NCI-H345 (cell line): ENCODE data around the gene TAGLN3.

Source experiments
- DNase-seq: peaks from one replicate; lab custom pipeline; 2025; lab: John Stamatoyannopoulos, UW

The TAGLN3 gene

DNA sequence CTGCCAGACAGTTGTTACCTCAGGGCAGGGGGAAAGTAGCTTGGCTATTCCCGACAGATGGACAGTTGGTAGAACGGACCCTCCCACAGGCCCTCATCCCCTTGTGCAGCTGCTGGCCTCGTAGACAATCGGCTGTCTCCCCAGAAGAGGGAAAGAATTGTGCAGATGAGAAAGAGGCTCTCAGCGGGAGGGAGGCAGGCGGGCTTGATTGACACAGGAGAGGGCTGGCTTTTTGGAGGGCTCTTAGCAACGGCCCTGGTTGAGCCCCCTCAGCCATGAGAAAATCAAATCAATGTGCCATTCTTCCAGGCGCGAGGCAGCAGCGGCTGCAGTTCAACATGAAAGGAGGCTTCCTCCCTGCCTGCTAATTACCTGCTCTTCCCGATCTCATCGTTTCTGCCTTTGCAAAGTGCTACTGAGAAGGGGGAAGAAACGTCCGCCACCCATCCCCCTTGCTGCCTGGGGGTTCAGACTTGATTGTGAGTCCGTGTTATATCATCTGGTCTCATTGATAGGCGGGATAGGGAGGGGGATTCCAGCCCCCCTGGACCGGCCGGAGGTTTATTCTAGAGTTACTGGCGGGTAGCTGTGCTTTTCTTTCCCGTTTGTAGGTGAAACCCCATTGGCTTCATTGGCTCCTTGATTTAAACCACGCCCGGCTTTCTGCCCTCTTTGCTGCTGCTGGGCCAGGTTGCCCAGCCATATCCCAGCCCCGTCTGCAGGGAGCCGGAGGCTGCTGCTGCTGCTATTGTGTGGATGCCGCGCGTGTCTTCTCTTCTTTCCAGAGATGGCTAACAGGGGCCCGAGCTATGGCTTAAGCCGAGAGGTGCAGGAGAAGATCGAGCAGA, at the start of gene TAGLN3:
Gene TAGLN3, plus strand, starts transcription at position 287 of the 848 bp plus-strand sequence. Its CDS starts 501 bp downstream, at position 788.
- DNase-seq, result peak; percentile 79

DNA sequence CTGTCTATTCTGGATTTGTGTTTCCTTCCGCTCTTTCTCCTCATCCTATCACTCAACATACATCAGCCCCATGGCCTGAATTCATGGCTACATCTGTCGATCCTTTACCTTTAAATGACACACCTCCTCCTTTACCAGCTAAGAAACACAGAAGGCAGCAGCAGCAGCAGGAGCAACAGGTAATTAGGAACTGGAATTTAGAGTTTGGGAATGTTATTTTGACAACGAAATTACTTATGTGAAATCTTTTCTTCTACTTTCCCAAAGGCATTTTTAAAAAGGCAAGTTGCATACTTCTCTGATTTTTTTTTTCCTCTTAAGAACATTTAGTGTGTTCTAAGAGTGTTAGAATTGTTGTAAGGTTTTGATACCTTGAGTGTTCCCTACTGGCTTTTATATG, 49.0 kb upstream of the TAGLN3 start:
- DNase-seq, result no peak

DNA sequence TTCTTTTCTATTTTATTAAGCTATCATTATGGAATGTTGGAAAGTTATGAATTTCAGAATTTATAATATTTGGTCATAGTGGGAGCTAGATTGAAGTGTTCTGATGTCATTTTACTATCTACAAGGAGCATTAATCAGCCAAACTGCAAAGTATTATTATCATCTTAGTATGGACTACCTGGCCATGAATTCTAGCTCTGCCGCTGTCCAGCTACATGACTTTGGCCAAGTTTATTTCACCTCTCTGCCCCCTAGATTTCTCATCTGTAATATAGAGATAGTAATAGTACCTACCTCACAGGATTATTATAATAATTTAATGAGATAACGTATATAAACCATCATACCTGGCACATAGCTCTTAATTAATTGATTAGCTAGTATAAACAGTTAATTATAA, 47.7 kb upstream of the TAGLN3 start:
- DNase-seq, result no peak

DNA sequence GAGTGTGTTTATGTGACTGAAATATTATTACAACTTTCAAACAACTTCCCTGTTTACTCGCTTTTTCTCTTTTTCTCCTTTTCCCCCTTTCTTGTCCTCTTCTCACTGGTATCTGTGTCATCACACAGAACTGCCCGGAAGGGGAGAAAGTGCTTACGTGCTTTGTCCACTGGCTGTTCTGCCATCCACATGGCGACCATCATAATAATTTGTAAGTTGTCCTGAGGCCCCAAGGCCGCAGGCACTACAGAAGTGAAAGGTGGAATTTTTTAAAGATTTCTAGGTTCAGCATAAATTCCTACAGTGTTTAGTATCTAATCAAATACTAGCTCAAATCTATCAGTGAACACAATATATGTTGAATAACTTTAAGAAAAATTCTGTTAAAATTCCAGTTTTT, 46.6 kb upstream of the TAGLN3 start:
- DNase-seq, result no peak

DNA sequence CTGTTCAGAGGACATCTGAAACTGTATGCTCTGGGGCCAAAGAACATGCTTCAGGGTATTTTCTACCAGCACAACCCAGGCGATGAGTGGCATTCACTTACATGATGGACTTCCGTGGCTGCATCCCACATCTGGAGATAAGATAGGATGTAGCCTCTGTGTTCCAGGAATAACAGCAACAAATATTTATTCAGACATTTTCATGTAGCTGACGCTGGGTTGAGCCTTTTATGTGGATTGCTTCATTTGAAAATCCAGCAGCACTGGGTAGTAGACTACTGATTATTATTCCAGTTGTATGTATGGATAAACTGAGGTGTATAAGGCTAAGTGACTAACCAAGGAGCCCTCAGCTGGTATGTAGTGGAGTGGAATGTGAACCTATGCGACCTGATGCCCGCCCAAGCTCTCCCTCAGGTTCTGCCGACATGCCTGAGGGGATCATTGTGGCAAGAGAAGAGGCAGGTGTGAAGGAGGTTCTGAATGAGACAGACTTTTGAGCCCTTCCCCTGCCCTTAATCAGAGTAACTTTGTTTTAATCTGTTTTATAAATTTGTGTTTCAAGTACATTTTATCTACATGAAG, 45.8 kb upstream of the TAGLN3 start:
- DNase-seq, result no peak

DNA sequence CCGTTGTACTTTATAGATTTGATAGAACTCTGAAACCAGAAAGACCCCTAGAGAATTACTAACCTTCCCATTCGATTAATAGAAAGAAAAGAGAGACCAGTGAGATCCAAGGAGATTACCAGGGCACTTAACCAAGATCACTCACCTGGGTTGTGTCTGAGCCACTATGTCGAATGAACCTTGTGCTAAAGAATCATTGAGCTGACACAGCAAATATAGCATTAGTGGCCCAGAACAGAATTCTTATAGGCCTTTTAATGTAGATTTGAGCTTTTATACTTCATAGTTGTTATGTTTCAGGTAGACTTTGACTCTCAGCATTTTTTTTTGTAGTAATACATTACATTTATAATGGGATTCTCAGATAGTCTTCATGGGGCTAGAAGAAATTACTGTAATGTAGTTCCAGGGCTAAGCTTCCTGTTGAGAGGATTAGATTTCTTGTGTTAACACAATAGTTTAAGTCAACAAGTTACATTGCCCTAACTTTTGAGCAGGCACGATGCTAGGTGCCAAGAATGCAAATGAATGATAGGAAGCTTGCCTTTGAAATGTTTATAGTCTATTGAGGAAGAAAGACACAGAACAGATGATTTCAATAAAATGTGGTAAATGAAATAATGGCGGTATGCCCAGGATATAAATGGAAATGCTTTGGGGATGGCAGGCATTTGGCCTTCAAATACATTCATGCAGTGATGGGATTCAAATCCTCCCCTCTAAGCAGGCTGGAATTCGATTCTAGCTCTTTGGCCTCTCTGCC, 44.3 kb upstream of the TAGLN3 start:
- DNase-seq, result no peak

DNA sequence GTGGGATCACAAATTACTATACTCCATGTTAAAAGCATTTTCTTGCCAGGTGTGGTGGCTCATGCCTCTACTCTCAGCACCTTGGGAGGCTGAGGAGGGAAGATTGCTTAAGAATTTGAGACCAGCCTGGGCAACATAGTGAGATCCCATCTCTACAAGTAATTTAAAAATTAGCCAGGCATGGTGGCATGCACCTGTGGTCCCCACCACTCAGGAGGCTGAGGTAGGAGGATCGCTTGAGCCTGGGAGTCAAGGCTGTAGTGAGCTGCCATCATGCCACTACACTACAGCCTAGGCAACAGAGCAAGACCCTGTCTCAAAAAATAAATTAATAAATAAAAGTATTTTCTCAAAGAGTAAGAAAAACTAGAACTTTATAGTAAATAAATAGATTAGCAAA, 42.8 kb upstream of the TAGLN3 start:
- no peak for DNase-seq

DNA sequence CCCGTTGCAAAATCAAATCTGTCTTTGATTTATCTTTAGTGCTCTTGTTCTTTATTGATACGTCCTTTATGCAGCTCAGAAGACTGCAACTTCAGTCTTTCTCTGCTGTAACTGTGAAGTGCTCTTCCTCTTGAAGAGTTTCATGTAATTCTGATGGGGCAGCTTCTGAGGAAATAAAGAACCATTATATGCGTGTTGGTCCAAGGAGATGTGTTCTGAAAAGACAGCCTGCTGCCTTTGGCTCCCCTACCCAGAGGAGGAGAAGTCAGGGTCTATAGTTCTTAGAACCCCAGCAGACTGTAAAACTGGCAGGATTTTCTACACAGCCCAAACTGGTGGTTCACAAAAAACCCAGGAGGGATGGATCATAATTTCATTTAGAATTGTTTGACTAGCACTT, 42.3 kb upstream of the TAGLN3 start:
- DNase-seq, result no peak

DNA sequence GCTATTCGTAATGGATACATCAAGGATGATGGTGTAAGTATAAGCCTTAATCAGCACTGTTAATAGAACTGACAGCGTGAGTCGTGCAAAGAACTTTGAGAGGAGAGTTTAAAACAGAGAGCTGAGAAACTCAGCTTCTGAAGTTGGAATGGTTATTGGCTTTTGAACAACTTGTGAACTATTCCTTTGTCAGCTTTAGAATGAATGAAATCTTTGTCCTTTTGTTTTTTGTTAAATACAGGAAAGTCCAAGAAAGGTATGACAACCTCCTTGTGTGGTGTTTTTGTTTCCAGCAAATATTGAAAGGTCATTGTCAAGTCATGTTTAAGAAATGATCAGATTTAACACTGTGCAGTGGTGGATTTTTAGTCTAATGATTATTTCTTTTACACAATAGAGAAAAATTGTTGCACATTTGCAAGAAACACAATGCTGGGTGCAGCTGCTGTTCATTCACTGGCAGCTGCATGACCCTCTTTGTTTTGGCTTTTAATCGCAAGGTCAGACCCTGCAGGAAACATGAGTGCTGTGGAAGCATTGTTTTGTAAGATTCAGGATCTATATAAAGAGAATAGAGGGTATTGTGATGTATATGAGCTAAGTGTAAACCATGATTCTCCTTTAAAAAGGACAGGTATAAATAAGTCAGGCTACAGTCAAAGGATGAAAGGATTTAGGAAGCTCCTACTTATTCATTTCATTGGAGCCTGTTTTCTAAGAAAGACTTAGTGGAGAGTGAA, 41.6 kb upstream of the TAGLN3 start:
- DNase-seq, result peak; percentile 42

DNA sequence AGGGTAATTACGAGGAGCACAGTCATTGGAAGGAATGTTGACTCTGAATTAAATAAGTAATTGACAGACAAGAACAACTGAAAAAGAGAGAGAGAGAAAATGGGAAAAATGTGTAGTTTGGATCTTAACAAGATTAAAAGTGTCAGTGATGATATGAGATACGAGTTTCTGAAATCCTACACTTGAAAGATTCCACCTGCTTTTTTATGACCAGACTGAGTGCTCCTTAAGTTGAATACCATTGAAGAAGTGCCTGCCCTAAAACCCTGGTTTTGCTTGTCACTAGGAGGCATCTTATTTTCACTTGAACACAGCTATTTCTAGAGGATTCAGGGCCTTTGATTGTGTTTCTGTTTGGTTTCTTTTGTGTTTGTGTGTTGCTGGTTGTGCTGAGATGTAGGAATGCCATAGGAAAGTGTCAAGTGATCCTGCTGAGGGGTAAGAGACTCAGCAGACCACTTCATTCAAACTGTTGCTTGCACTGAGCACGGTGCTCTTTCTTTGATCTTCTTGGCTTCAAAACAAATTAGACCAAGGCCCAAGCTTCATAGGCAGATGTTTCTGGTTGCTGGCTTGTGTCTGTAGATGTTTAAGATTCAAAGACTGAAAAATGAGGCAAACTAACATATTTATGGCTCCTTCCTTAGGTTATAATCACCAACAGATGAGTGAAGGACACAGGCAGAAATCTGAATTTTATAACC, 37.1 kb upstream of the TAGLN3 start:
- no peak for DNase-seq

DNA sequence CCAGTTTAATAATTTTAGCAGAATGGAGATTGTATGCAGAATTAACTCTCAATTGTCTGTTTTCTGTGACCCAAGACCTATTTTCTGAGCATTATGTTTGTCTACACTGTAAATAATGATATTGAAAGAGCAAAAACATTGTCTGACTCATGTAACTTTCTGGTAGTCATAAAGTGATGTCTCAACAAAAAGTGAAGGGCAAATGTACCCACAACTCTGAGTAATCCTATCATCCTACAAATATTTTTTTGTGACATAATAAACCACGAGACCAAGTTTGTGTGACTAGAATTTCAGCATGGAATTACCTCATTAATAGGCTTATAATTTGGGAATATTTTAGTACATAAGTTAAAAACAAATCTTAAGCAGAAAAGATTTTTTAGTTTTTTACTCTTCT, 35.3 kb upstream of the TAGLN3 start:
- DNase-seq, result no peak

DNA sequence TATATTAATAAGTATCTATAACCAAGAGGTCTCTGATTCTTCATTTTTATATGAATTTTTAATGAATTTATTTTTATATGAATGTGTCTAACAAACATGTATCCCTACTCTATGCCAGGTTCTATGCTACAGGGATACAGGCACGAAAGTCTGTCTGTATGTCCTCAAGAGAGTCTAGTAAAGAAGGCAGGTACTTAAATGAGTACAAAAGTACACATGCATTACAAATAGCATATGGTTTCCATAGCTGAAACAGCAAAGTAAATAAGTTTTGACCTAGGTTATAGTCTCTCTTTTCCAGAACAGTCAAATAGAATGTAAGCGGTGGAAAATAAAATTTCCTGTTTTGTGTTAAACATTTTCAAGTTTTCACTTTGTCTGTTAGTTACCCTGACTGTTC, 33.2 kb upstream of the TAGLN3 start:
- no peak for DNase-seq

DNA sequence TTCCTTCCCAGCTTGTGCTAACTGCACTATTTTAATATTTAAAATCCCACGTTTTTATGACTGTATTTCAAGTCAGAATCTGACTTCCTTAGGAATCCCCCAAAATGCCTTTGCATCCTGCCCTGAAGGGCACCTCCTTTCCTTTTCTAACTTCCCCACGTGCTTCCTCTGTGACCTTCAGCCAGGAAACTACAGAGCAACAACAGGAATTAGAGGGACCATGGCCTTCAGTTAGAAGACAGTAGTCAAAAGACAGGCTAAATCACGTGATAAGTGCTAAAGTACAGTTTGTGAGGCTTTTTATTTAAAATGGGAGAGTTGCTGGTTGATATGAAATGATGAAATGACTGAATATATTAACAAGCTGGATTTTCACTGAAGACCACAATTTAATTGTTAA, 31.7 kb upstream of the TAGLN3 start:
- DNase-seq, result no peak

DNA sequence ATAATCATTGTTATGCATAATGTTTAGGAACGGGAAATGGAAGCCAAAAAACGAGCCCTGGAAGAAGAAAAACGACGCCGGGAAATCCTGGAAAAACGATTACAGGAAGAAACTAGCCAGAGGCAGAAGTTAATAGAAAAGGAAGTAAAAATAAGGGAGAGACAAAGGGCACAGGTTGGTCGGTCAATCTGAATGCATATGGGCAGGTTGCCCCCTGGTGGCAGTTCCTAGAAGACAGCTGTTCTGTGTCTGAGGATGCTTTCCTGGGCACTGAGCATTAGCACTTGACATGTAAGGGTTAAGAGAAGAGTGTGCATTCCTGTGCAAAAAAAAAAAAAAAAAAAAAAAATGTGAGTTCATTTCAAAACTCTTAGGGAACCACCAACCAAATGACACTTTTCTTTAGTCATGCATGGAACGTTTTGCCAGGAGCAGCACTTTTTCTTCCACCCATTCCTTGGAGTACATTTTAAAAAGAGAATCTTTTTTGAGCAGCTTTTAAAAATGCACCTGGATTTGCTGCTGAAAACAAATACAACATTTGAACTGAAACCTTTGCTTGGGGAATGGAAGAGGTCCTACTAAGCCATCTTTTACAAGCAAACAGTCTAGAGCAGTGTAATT, 31.0 kb upstream of the TAGLN3 start:
- DNase-seq, result peak; percentile 77

DNA sequence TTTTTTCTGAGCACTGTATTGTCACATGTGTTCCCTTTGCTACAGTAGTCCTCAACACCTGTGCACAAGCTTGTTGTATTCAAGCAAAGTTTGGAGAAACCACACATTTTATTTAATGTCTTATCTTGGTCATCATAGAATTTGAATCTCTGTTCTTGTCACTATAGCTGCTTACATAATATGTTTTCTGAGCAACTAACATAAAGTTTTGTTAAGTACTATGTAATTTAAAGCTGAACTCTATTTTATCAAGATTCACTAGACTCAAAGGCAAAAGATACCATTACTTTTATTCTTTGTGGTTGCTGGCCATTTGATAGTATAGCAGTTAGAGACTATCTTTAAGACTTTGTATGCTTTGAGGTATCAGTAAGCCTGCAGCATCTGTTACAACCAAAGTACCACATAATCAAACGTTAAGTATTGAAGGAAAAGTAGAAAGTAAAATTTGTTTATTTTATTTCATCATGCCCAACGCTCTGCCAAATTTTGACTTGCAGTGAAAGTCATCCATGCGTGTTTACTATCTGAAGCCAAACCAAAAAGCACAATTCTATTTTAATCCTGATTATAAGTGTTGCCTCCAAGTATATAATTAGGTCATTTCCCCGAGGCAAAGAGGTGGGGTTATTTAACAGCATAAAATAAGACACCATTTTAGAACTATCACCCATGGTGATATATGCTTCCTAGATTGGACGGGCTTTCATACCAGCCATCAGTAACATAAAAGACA, 30.2 kb upstream of the TAGLN3 start:
- no peak for DNase-seq

DNA sequence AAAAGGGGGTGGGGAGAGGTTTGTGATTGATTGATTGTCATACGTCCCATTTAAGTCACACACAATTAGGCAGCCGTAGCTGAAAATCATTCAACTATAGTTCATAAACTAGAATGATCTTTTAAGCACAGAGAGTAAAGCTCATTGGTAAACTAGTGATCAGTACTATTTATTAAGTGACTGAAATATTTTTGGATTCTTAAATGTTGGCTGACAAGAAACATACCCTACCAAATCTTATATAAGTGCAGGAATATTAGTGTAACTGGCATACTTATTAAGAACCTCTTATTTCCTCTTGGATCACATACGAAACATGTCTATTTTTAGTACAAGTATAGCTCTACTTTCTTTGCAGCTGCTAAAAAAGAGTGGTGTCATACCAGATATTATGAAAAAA, 28.3 kb upstream of the TAGLN3 start:
- no peak for DNase-seq

DNA sequence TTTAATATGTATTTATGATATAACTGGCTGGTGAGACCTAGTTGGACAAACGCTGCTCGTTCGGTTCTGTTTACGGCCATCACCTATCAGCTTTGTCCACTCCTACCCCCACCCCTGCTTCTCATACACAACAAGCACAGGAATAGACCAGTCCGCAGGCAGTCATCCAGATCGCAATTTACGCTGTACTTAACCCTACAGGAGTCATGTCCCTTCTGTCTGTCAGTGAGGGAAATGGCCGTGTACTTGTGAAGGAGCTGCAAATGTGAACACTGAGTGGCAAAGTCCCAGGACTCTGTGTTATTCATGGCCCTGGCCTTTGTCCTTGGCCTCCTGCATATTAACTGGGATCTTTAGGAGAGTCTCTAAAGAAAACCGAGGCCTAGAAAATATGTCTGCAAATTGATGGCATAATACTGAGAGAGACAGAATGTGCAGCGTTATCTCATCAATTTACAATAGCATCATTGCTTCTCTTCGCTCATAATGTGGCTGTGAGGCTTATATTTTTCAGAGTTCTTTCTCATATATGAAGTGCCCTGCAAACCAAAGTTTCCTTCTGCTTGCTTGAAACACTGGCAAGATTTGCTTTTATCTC, 27.1 kb upstream of the TAGLN3 start:
- no peak for DNase-seq

DNA sequence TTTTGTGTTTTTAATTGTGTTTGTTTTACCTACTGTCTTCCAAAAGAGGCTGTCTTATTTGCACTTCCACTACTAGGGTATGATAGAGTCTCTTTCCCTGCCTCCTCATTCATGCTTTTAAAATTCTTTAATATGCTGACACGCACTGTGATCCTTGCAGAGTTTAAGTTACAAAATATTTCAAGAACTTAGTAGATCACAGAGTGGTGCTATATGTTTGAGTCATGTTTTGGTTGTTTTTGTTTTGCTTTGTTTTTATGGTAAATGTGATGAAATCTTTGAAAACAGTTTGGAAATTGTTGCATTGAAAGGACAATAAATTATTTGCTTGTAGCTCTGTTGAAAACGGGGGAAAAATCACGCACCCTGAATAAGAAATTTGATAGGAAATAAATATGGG, 25.8 kb upstream of the TAGLN3 start:
- DNase-seq, result no peak

DNA sequence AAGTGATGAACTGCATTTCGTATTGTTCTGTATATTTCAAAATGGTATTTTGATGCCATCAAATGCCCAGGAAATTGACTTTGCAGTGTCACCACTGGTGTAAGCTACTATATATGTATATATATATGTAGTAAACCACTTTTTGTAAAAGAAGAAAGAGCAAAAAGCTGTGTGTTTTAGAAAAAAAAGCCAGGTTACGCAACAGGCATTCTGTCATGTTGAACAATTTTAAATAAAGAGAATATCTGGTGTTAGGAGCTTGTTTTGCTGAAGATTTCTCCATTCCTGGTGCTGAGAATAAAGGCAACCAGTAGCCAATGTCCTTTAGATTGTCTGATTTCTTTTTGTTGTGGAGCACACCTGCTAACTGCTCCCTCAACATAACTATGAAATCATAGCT, 23.6 kb upstream of the TAGLN3 start:
- DNase-seq, result no peak

DNA sequence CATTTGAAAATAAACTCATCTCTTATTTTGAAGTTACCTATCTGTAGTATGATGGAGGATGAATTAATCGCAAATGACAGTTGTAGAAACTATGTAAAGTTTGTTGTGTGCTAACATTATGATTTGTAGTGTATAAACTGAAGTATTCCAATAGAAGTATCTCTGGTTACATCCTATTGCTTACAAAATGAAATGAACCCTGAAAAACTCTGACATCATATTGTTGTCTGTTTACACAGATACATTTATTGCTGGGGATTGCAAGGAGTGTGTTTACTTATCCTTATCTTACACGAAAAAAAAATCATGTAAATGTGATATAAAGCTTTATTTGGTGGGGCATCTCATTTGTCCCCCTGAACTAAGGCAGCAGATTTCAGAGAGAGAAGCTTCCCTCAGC, 22.5 kb upstream of the TAGLN3 start:
- DNase-seq, result peak; percentile 42
